HepG2 (cell line): Measurements from ENCODE around the gene SEC14L1. TPM values are rescaled to one million over a fixed set of nuclear protein-coding genes. Genes with fewer than 3 reads are reported as not detected.

ENCODE experiments used
- ATAC-seq: fragments of 200-7000 bp; cut with Tn5 transposase; 3 replicates; pipeline ENCODE4 v1.9.1; 2020; ENCODE audit warnings: mild to moderate bottlenecking, moderate library complexity
- BruUV-seq: library from RNA; stranded (reverse); fragments of 400-500 nt; replicated peaks from 2 replicates; lab custom pipeline; 2021; lab: Mats Ljungman, UMichigan
- CTCF ChIA-PET: fragments of 300-600 bp; formaldehyde crosslinking; extraction: SDS; loops from one replicate; lab custom pipeline; 2021; ENCODE audit warnings: low total read pairs, inconsistent platforms, low intra/inter-chr PET ratio; lab: Yijun Ruan, JAX
- POLR2A ChIA-PET: fragments of 350-600 bp; sonication (Branson Sonifier 250); formaldehyde crosslinking; loops from one replicate; lab custom pipeline; 2020; ENCODE audit warnings: antibody characterized with exemption, inconsistent platforms; lab: Yijun Ruan, JAX
- DNase-seq: peaks from one replicate; pipeline ENCODE4 v3.0.0-alpha.2; 2015; ENCODE audit warnings: low spot score
- FAIRE-seq: peaks from 3 replicates; lab custom pipeline; 2011; peaks lifted over from hg19 to GRCh38; lab: Jason Lieb, UNC
- H2AFZ ChIP-seq: one replicate; pipeline ENCODE4 v1.6.1; 2011; ENCODE audit warnings: low read length, inconsistent platforms
- H3K27ac ChIP-seq: fragments of 300-600 bp; 3 replicates; pipeline ENCODE4 v1.8.0; 2011; ENCODE audit warnings: mixed run types, mild to moderate bottlenecking, mixed read lengths, low read length, inconsistent platforms; ENCODE audit not compliant: insufficient read depth; ENCODE audit errors: extremely low read length
- H3K27me3 ChIP-seq, 2 experiments: fragments of 200-600 bp in 1 of 2; 2 replicates in 1 of 2; 3 replicates in 1 of 2; pipeline versions ENCODE4 v1.6.0 to v1.8.0; 2011; ENCODE audit warnings: low read length in 2 of 2, mild to moderate bottlenecking in 2 of 2, moderate library complexity in 2 of 2, inconsistent platforms in 1 of 2; ENCODE audit not compliant: insufficient read depth in 2 of 2, control insufficient read depth in 1 of 2
- H3K36me3 ChIP-seq, 2 experiments: fragments of 200-600 bp in 1 of 2; replicated peaks in 1 of 2; 2 replicates in 1 of 2; 3 replicates in 1 of 2; pipeline versions ENCODE4 v1.5.1 to v1.8.0; 2011; ENCODE audit warnings: low read length in 2 of 2, inconsistent platforms in 1 of 2; ENCODE audit not compliant: insufficient read depth in 2 of 2, control insufficient read depth in 1 of 2
- H3K4me1 ChIP-seq: 2 replicates; pipeline ENCODE4 v1.5.1; 2012; ENCODE audit warnings: low read length, inconsistent platforms; ENCODE audit not compliant: insufficient read depth
- H3K4me2 ChIP-seq: 2 replicates; pipeline ENCODE4 v1.6.0; 2011; ENCODE audit warnings: low read depth, low read length, inconsistent platforms
- H3K4me3 ChIP-seq, 3 experiments: fragments of 200-600 bp in 1 of 3; sonication (generic), shearing (Covaris generic) in 1 of 3; replicated peaks in 1 of 3; 2 replicates each; pipeline ENCODE4 v1.5.1; 2011 to 2016; ENCODE audit warnings: low read length in 3 of 3, inconsistent platforms in 2 of 3, low read depth in 2 of 3, mild to moderate bottlenecking in 2 of 3, control low read depth in 1 of 3, mixed read lengths in 1 of 3; ENCODE audit not compliant: insufficient read depth in 1 of 3
- H3K79me2 ChIP-seq: one replicate; pipeline ENCODE4 v1.6.1; 2011; ENCODE audit warnings: low read length, inconsistent platforms; ENCODE audit not compliant: insufficient read depth
- H3K9ac ChIP-seq: 2 replicates; pipeline ENCODE4 v1.6.0; 2011; ENCODE audit warnings: mild to moderate bottlenecking, low read depth, low read length, inconsistent platforms; ENCODE audit not compliant: insufficient read depth
- H3K9me3 ChIP-seq: 2 replicates; pipeline ENCODE4 v1.5.1; 2012; ENCODE audit warnings: mild to moderate bottlenecking, low read length
- H4K20me1 ChIP-seq: 2 replicates; pipeline ENCODE4 v1.6.0; 2011; ENCODE audit warnings: inconsistent platforms, mild to moderate bottlenecking, low read length, moderate library complexity; ENCODE audit not compliant: insufficient read depth
- CAMTA2 ChIP-seq: sonication (generic); formaldehyde crosslinking; IDR thresholded peaks from 2 replicates; pipeline ENCODE4 v1.4.0; 2020; ENCODE audit warnings: mild to moderate bottlenecking, missing genetic modification reagents, borderline replicate concordance
- GATA4 ChIP-seq: sonication (generic); IDR thresholded peaks from 2 replicates; pipeline ENCODE4 v1.6.1; 2016; ENCODE audit warnings: antibody characterized with exemption, low read depth, borderline replicate concordance
- RAD21 ChIP-seq: fragments of 450-650 bp; formaldehyde crosslinking; IDR thresholded peaks from 2 replicates; pipeline ENCODE4 v1.5.0; 2020; ENCODE audit warnings: mild to moderate bottlenecking
- RFX3 ChIP-seq: IDR thresholded peaks from 2 replicates; pipeline ENCODE4 v1.6.1; 2016; ENCODE audit warnings: missing biosample characterization, missing genetic modification reagents
- ZNF121 ChIP-seq: sonication (generic); formaldehyde crosslinking; IDR thresholded peaks from 2 replicates; pipeline ENCODE4 v1.5.0; 2020; ENCODE audit warnings: mild to moderate bottlenecking, missing genetic modification reagents
- WGBS: methylation state at CpG from one replicate; pipeline ENCODE4 v1.1.6; 2017; ENCODE audit warnings: low lambda C conversion rate; 5-methylcytosine and 5-hydroxymethylcytosine counted together
- in situ Hi-C: cut with HindIII; loops from 2 replicates; pipeline ENCODE4 v1.10.0; 2017; ENCODE audit warnings: low pct_unique_long_range_greater_than_20kb; ENCODE audit not compliant: extremely low pct_ligation_motif_present
- intact Hi-C: fragments of 100-400 bp; cut with micrococcal nuclease; formaldehyde crosslinking; loops from one replicate; pipeline ENCODE4 v1.10.0; 2022; ENCODE audit not compliant: unreplicated experiment
- polyA plus RNA-seq, 8 experiments: library from polyadenylated mRNA; depleted of rRNA in 3 of 8; stranded (reverse) in 7 of 8; unstranded in 1 of 8; fragments of >200 nt; fragmentation: Illumina TruSeq in 4 of 8; extraction: Trizol in 4 of 8; gene quantifications; 2 replicates each; pipeline versions ENCODE4 v1.2.1 to v1.2.3, GENCODE V29; 2011 to 2016; ENCODE audit warnings: low read depth in 4 of 8, missing spikeins in 1 of 8, mixed read lengths in 1 of 8; ENCODE audit not compliant: insufficient read depth in 1 of 8
- total RNA-seq, 5 experiments: library from RNA; depleted of rRNA; stranded (reverse); fragments of >200 nt; fragmentation: Illumina TruSeq; extraction: Trizol; gene quantifications; 2 replicates each; pipeline ENCODE4 v1.2.3, GENCODE V29; 2016; ENCODE audit warnings: low read depth in 1 of 5
- TF ChIP-seq, protein P1 (sequence below): sonication (generic); formaldehyde crosslinking; IDR thresholded peaks from 2 replicates; pipeline ENCODE4 v1.4.0; 2020; ENCODE audit warnings: missing genetic modification reagents
- TF ChIP-seq, protein P2 (sequence below): sonication (generic); formaldehyde crosslinking; IDR thresholded peaks from 2 replicates; pipeline ENCODE4 v1.5.0; 2020; ENCODE audit warnings: mild to moderate bottlenecking, missing genetic modification reagents

Gene SEC14L1
- total and polyA plus RNA-seq, 2 of the 13 experiments (the other 11 are each of a cell fraction or from before 2014, with no cell fraction given): 26.3 to 43.9 TPM

DNA sequence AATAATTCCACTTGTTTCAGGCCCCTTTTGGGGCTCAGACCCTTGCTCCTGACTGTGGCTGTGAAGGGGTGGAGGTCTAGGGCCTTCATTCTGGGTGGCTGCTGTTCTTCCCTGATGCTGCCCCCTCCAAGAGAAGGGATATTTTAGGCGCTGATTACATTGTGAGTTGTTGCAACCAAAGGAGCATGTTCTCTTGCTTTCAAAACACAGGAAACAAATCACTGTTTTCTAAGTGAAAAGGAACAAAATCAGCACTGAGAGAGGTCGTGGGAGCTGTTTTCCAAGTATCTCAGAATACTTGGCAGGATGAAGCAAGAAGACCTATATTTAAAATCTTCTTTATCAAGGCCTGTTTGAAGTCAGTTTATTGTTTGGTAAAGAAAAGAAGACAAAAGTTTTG is 25.3 kb upstream of the SEC14L1 start:
- H2AFZ ChIP-seq: no peak overlapping the region
- POLR2A ChIA-PET: interaction anchor here (1.4 kb wide), 1 partner anchor 27 kb away, joined by 3 read pairs; no protein-coding TSS in a partner anchor
- H3K9me3 ChIP-seq: no peaks in the 10 kb centered on the region
- no peak overlapping the region for H3K27ac ChIP-seq
- no peaks in the 10 kb centered on the region for H3K27me3 ChIP-seq
- H3K79me2 ChIP-seq: no peaks in the 10 kb centered on the region
- intact Hi-C loops: no loop called here
- H3K4me2 ChIP-seq: no peak overlapping the region
- H3K4me3 ChIP-seq: no peak overlapping the region
- H3K4me1 ChIP-seq: peaks cover 91% of the 10 kb centered on the region
- H4K20me1 ChIP-seq: no peaks in the 10 kb centered on the region
- CTCF ChIA-PET: no interaction called here
- BruUV-seq: no TSS peak
- DNase-seq: no peak
- no peak for ATAC-seq
- TF ChIP-seq, protein P1, sequence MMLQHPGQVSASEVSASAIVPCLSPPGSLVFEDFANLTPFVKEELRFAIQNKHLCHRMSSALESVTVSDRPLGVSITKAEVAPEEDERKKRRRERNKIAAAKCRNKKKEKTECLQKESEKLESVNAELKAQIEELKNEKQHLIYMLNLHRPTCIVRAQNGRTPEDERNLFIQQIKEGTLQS: no peak
- TF ChIP-seq CAMTA2 (CRISPR knock-in tag) (no peak), GATA4 (no peak), RAD21 (CRISPR knock-in tag) (no peak)
- FAIRE-seq: no peak
- in situ Hi-C loops: no loop called here
- no peaks in the 10 kb centered on the region for H3K36me3 ChIP-seq
- WGBS: 93% methylated on average over 2 of the region's 2 CpGs
- H3K9ac ChIP-seq: no peak overlapping the region

DNA sequence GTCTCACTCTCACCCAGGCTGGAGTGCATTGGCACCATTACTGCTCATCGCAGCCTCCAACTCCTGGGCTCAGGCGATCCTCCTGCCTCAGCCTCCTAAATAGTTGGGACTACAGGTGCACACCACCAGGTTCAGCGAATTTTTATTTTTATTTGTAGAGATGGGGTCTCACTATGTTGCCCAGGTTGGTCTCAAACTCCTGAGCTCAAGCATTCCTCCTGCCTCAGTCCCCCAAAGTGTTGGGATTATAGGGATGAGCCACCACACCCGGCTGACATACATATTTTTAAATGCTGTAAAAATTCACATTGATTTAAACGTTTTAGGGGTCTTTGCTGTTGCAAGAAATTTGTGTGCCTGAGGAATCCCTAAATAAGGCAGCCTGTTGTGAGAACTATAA is 24.8 kb upstream of the SEC14L1 start:
- H3K27ac ChIP-seq: peak overlapping the region; percentile 55
- ChIA-PET POLR2A (interaction anchor here (2.0 kb wide), 1 partner anchor 24 kb away, joined by 10 read pairs; the partner anchor contains the start of gene SEC14L1), CTCF (no interaction called here)
- H4K20me1 ChIP-seq: no peaks in the 10 kb centered on the region
- BruUV-seq: no TSS peak
- intact Hi-C loops: no loop called here
- no peak overlapping the region for H3K4me3 ChIP-seq
- ATAC-seq (no peak), FAIRE-seq (no peak), DNase-seq (no peak)
- no peaks in the 10 kb centered on the region for H3K79me2 ChIP-seq
- H3K4me1 ChIP-seq: peaks cover 91% of the 10 kb centered on the region
- TF ChIP-seq ZNF121 (CRISPR knock-in tag) (peak; percentile 80), RFX3 (CRISPR knock-in tag) (no peak)
- TF ChIP-seq, protein P2, sequence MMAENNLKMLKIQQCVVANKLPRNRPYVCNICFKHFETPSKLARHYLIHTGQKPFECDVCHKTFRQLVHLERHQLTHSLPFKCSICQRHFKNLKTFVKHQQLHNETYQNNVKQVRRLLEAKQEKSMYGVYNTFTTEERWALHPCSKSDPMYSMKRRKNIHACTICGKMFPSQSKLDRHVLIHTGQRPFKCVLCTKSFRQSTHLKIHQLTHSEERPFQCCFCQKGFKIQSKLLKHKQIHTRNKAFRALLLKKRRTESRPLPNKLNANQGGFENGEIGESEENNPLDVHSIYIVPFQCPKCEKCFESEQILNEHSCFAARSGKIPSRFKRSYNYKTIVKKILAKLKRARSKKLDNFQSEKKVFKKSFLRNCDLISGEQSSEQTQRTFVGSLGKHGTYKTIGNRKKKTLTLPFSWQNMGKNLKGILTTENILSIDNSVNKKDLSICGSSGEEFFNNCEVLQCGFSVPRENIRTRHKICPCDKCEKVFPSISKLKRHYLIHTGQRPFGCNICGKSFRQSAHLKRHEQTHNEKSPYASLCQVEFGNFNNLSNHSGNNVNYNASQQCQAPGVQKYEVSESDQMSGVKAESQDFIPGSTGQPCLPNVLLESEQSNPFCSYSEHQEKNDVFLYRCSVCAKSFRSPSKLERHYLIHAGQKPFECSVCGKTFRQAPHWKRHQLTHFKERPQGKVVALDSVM (CRISPR knock-in tag): peak; percentile 79
- no peaks in the 10 kb centered on the region for H3K36me3 ChIP-seq
- H3K4me2 ChIP-seq: peak overlapping the region; percentile 51
- in situ Hi-C loops: no loop called here
- H3K9ac ChIP-seq: peak overlapping the region; percentile 13; the same call in 1 of the 2 replicates
- 76% methylated on average over 5 of the region's 5 CpGs for WGBS
- no peaks in the 10 kb centered on the region for H3K9me3 ChIP-seq
- no peaks in the 10 kb centered on the region for H3K27me3 ChIP-seq
- no peak overlapping the region for H2AFZ ChIP-seq
